Measurements from ENCODE around the gene FPR3. TPM values are rescaled to one million over a fixed set of nuclear protein-coding genes. Genes with fewer than 3 reads are reported as not detected.

FPR3 gene
- total RNA-seq, 1 donor from 2014 or later = 41.0 TPM

DNA sequence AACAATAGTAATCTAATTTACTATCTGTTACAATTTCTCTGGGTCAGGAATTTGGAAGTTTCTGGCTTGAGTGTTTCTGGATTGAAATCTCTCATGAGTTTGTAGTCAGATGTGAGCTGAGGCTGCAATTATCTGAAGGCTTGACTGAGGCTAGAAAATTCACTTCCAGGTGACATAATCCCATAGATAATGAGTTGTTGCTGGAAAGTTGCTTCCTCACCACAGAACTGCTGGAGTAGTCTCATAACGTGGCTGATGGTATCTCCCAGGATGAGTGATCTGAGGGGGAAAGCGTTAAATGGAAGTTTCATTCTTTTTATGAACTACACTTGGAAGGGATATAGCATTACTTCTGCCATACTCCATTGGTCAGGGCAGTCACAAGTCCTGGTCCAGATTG is 15.3 kb upstream of the FPR3 start:
- Histone ChIP-seq H3K4me1 (peaks cover 4% of the 10 kb centered on the region), H3K9me3 (no peaks in the 10 kb centered on the region), H3K36me3 (no peaks in the 10 kb centered on the region), H3K4me3 (no peak overlapping the region), H3K27ac (no peak overlapping the region), H3K27me3 (no peaks in the 10 kb centered on the region)
- ATAC-seq (no peak), DNase-seq (no peak)
- TF ChIP-seq, protein P1, sequence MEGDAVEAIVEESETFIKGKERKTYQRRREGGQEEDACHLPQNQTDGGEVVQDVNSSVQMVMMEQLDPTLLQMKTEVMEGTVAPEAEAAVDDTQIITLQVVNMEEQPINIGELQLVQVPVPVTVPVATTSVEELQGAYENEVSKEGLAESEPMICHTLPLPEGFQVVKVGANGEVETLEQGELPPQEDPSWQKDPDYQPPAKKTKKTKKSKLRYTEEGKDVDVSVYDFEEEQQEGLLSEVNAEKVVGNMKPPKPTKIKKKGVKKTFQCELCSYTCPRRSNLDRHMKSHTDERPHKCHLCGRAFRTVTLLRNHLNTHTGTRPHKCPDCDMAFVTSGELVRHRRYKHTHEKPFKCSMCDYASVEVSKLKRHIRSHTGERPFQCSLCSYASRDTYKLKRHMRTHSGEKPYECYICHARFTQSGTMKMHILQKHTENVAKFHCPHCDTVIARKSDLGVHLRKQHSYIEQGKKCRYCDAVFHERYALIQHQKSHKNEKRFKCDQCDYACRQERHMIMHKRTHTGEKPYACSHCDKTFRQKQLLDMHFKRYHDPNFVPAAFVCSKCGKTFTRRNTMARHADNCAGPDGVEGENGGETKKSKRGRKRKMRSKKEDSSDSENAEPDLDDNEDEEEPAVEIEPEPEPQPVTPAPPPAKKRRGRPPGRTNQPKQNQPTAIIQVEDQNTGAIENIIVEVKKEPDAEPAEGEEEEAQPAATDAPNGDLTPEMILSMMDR (IDR thresholded peaks at IDR 0.05) = no peak
- intact Hi-C loops (cut with DNase I) = no loop called here

DNA sequence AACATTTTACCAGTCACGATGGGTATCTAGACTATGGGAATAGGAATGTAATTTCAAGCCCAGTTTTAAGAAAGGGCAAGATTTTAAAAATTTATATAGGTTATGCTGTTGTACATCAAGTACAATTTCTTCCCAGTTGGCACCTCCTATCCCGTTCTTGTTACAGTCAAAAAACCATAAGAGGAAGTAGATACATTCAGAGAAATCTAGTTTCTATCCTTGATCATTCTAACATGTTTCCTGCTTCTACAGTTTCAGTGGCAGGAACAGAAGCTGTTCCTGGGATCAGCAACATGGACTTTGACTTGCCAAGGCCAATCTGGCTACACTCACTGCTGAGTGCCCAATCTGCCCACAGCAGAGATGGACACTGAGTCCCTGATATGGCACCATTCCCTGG is 14.7 kb upstream of the FPR3 start:
- DNase-seq (no peak), ATAC-seq (no peak)
- no peaks in the 10 kb centered on the region for H3K9me3 ChIP-seq
- no peaks in the 10 kb centered on the region for H3K36me3 ChIP-seq
- H3K4me3 ChIP-seq = no peak overlapping the region
- H3K4me1 ChIP-seq = peaks cover 7% of the 10 kb centered on the region
- TF ChIP-seq, protein P1 (IDR thresholded peaks at IDR 0.05) = no peak
- H3K27ac ChIP-seq = no peak overlapping the region
- intact Hi-C loops (cut with DNase I) = no loop called here
- H3K27me3 ChIP-seq = no peaks in the 10 kb centered on the region

DNA sequence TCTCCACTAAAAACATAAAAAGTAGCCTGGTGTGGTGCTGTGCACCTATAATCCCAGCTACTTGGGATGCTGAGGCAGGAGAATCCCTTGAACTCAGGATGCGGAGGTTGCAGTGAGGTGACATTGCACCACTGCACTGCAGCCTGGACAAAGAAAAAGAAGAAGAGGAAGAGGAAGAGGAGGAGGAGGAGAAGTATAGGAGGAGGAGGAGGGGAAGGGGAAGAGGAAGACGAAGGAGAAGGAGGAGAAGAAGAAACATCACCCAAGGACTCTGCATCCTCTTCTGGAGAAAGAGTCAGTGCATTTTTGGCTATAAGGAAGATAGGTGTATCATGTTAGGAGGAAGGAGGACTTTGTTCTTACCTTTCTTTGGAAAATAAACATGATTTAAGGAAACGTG is 13.0 kb upstream of the FPR3 start:
- Histone ChIP-seq H3K36me3 (no peaks in the 10 kb centered on the region), H3K4me1 (peaks cover 11% of the 10 kb centered on the region), H3K4me3 (no peak overlapping the region), H3K9me3 (no peaks in the 10 kb centered on the region), H3K27me3 (no peaks in the 10 kb centered on the region), H3K27ac (no peak overlapping the region)
- intact Hi-C loops (cut with DNase I) = no loop called here
- TF ChIP-seq, protein P1 (IDR thresholded peaks at IDR 0.05) = no peak
- no peak for DNase-seq
- ATAC-seq = no peak

DNA sequence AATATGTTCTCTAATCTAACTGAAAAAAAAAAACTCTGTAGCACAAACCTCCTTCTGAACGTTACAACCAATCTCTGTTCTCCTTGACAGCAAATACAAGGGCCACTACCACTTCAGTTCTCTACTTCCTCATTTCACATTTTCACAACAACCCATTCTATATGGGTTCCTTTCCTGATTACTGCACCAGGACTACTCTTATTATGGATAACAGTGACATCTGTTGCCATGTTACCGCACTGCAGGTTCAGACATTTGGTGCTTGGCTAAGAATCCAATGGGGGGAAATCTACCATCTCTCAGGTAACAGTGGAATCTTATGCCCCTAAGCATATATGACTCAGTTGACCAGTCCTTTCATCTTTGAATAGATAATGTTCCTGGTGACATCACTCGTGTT is 11.6 kb upstream of the FPR3 start:
- H3K9me3 ChIP-seq = no peaks in the 10 kb centered on the region
- H3K4me1 ChIP-seq = peaks cover 8% of the 10 kb centered on the region
- peak; percentile 70 for ATAC-seq
- DNase-seq = no peak
- intact Hi-C loops (cut with DNase I) = no loop called here
- no peak overlapping the region for H3K4me3 ChIP-seq
- H3K27ac ChIP-seq = no peak overlapping the region
- TF ChIP-seq, protein P1 (IDR thresholded peaks at IDR 0.05) = no peak
- no peaks in the 10 kb centered on the region for H3K36me3 ChIP-seq
- no peaks in the 10 kb centered on the region for H3K27me3 ChIP-seq

DNA sequence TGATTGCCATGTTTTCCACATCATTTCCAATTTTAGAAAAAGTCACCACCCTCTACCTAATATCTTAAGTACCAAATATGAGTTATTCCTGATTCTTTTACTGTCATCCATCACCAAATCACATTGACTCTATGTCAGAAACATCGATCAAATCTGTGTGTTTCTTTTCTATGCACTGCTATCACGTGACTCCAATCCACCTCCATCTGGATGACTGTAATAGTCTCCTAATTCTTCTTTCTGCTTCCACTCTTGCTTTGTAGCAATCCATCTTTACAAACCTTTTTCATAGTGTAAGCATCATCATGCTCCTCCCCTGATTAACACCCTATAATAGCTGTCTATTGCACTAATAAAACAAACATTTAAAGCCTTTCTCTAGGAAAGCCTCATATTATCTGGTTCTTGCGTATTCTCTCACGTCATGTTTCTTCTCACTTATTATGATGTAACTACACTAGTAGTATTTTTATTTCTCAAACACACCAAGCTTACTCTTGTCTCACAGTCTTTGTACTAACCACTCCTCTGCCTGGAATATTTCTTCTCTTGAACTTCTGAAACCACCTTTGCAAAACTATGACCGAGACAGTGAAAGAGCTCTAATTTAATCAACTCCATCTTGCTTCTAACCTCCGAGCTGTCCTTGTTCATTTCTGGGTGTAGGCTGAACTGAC is 10.7 kb upstream of the FPR3 start:
- H3K27me3 ChIP-seq = no peaks in the 10 kb centered on the region
- no peak overlapping the region for H3K4me3 ChIP-seq
- H3K36me3 ChIP-seq = no peaks in the 10 kb centered on the region
- peak overlapping the region; percentile 40 for H3K27ac ChIP-seq
- TF ChIP-seq, protein P1 (IDR thresholded peaks at IDR 0.05) = no peak
- intact Hi-C loops (cut with DNase I) = no loop called here
- no peak for ATAC-seq
- no peak for DNase-seq
- peaks cover 8% of the 10 kb centered on the region for H3K4me1 ChIP-seq
- H3K9me3 ChIP-seq = no peaks in the 10 kb centered on the region
